BLaER1 treated with 17β-estradiol and CSF1 and Interleukin-3, amounts not matched to agents 10 nM and 100 nM (cell line): Measurements from ENCODE around the gene PPP2R2D.

ENCODE experiments used
- H3K27ac ChIP-seq, 11 experiments: shearing (Covaris generic); formaldehyde crosslinking; 2 replicates each; pipeline ENCODE4 v1.8.1; 2022
- H3K27me3 ChIP-seq, 11 experiments: shearing (Covaris generic); formaldehyde crosslinking; 2 replicates each; pipeline ENCODE4 v1.8.1; 2022
- H3K36me3 ChIP-seq, 11 experiments: shearing (Covaris generic); formaldehyde crosslinking; 2 replicates each; pipeline ENCODE4 v1.8.1; 2022
- H3K4me1 ChIP-seq, 10 experiments: shearing (Covaris generic); formaldehyde crosslinking; 2 replicates each; pipeline ENCODE4 v1.8.1; 2022
- H3K4me2 ChIP-seq, 11 experiments: shearing (Covaris generic); formaldehyde crosslinking; 2 replicates each; pipeline ENCODE4 v1.8.1; 2022
- H3K4me3 ChIP-seq, 10 experiments: shearing (Covaris generic); formaldehyde crosslinking; 2 replicates each; pipeline ENCODE4 v1.8.1; 2022
- H3K9ac ChIP-seq, 11 experiments: shearing (Covaris generic); formaldehyde crosslinking; 2 replicates each; pipeline ENCODE4 v1.8.1; 2022
- H3K9me3 ChIP-seq, 11 experiments: shearing (Covaris generic); formaldehyde crosslinking; replicated peaks in 1 of 11; 2 replicates each; pipeline ENCODE4 v1.8.1; 2022
- H4K20me1 ChIP-seq, 11 experiments: shearing (Covaris generic); formaldehyde crosslinking; 2 replicates each; pipeline ENCODE4 v1.8.1; 2022
- Cebpa-rat ChIP-seq, 11 experiments: shearing (Covaris generic); IDR thresholded peaks; 2 replicates each; pipeline ENCODE4 v1.8.1; 2022

Gene PPP2R2D

GRCh38 chr10:131856441-131857094 is 44.2 kb upstream of the PPP2R2D start:
- Histone ChIP-seq H3K4me1 (peaks cover 0 to 38% (median 34%) of the 10 kb centered on the region in 10 experiments; a peak in 16 of 20 replicates), H3K36me3 (no peaks in the 10 kb centered on the region), H3K27me3 (peaks cover 0 to 22% (median 0%) of the 10 kb centered on the region in 11 experiments; a peak in 8 of 22 replicates), H4K20me1 (peaks cover 0 to 27% (median 0%) of the 10 kb centered on the region in 11 experiments; a peak in 3 of 22 replicates), H3K9me3 (no peaks in the 10 kb centered on the region), H3K4me2 (peak overlapping the region in 9 of 11 experiments; percentile 29 to 86 (median 76); a peak in 17 of 22 replicates), H3K27ac (no peak overlapping the region), H3K4me3 (no peak overlapping the region), H3K9ac (no peak overlapping the region)
- no peak for TF ChIP-seq Cebpa-rat (IDR thresholded peaks at IDR 0.05)

GRCh38 chr10:131857156-131858117 is 43.4 kb upstream of the PPP2R2D start:
- peaks cover 0 to 22% (median 0%) of the 10 kb centered on the region in 11 experiments; a peak in 8 of 22 replicates for H3K27me3 ChIP-seq
- peak overlapping the region in 9 of 11 experiments; percentile 29 to 86 (median 76); a peak in 18 of 22 replicates for H3K4me2 ChIP-seq
- no peaks in the 10 kb centered on the region for H3K36me3 ChIP-seq
- H4K20me1 ChIP-seq, result peaks cover 0 to 27% (median 0%) of the 10 kb centered on the region in 11 experiments; a peak in 3 of 22 replicates
- peaks cover 0 to 38% (median 34%) of the 10 kb centered on the region in 10 experiments; a peak in 16 of 20 replicates for H3K4me1 ChIP-seq
- H3K4me3 ChIP-seq, result no peak overlapping the region
- no peaks in the 10 kb centered on the region for H3K9me3 ChIP-seq
- no peak overlapping the region for H3K9ac ChIP-seq
- peak overlapping the region in 1 of 11 experiments; percentile 8; a peak in 1 of 22 replicates for H3K27ac ChIP-seq
- TF ChIP-seq Cebpa-rat (IDR thresholded peaks at IDR 0.05), result no peak

- Histone ChIP-seq H3K4me1 (peaks cover 0 to 38% (median 34%) of the 10 kb centered on the region in 10 experiments; a peak in 16 of 20 replicates), H3K9me3 (no peaks in the 10 kb centered on the region), H3K4me2 (peak overlapping the region in 8 of 11 experiments; percentile 15 to 86 (median 76); a peak in 15 of 22 replicates), H3K4me3 (no peak overlapping the region), H3K36me3 (no peaks in the 10 kb centered on the region), H3K27ac (no peak overlapping the region; a peak in 1 of 22 replicates), H3K9ac (no peak overlapping the region), H3K27me3 (peaks cover 0 to 22% (median 0%) of the 10 kb centered on the region in 11 experiments; a peak in 8 of 22 replicates), H4K20me1 (peaks cover 0 to 27% (median 0%) of the 10 kb centered on the region in 11 experiments; a peak in 3 of 22 replicates)
- no peak for TF ChIP-seq Cebpa-rat (IDR thresholded peaks at IDR 0.05)
Measured at GRCh38 chr10:131858118-131858515, 42.7 kb upstream of the PPP2R2D start.

GRCh38 chr10:131858583-131859340 is 42.0 kb upstream of the PPP2R2D start:
- TF ChIP-seq Cebpa-rat (IDR thresholded peaks at IDR 0.05), result no peak
- H3K4me1 ChIP-seq, result peaks cover 0 to 38% (median 34%) of the 10 kb centered on the region in 10 experiments; a peak in 16 of 20 replicates
- H3K4me3 ChIP-seq, result no peak overlapping the region
- H3K9me3 ChIP-seq, result no peaks in the 10 kb centered on the region
- peaks cover 0 to 27% (median 0%) of the 10 kb centered on the region in 11 experiments; a peak in 3 of 22 replicates for H4K20me1 ChIP-seq
- peak overlapping the region in 8 of 11 experiments; percentile 15 to 86 (median 76); a peak in 15 of 22 replicates for H3K4me2 ChIP-seq
- no peaks in the 10 kb centered on the region for H3K36me3 ChIP-seq
- no peak overlapping the region for H3K9ac ChIP-seq
- H3K27ac ChIP-seq, result no peak overlapping the region
- H3K27me3 ChIP-seq, result peaks cover 0 to 22% (median 0%) of the 10 kb centered on the region in 11 experiments; a peak in 8 of 22 replicates

- no peak for TF ChIP-seq Cebpa-rat (IDR thresholded peaks at IDR 0.05)
Measured at GRCh38 chr10:131859341-131860020, 41.3 kb upstream of the PPP2R2D start.

GRCh38 chr10:131860311-131860710 is 40.5 kb upstream of the PPP2R2D start:
- no peak overlapping the region for H3K27ac ChIP-seq
- peaks cover 0 to 22% (median 0%) of the 10 kb centered on the region in 11 experiments; a peak in 8 of 22 replicates for H3K27me3 ChIP-seq
- H3K4me1 ChIP-seq, result peaks cover 0 to 38% (median 34%) of the 10 kb centered on the region in 10 experiments; a peak in 16 of 20 replicates
- H3K9ac ChIP-seq, result no peak overlapping the region
- H3K9me3 ChIP-seq, result no peaks in the 10 kb centered on the region
- peaks cover 0 to 20% (median 0%) of the 10 kb centered on the region in 11 experiments; a peak in 3 of 22 replicates for H4K20me1 ChIP-seq
- H3K36me3 ChIP-seq, result no peaks in the 10 kb centered on the region
- TF ChIP-seq Cebpa-rat (IDR thresholded peaks at IDR 0.05), result no peak
- H3K4me3 ChIP-seq, result no peak overlapping the region
- H3K4me2 ChIP-seq, result no peak overlapping the region

More at GRCh38 chr10:131859341-131860020, 41.3 kb upstream of the PPP2R2D start:
- Histone ChIP-seq H3K4me1 (peaks cover 0 to 38% (median 34%) of the 10 kb centered on the region in 10 experiments; a peak in 16 of 20 replicates), H3K27ac (no peak overlapping the region), H3K4me2 (no peak overlapping the region), H3K9me3 (no peaks in the 10 kb centered on the region), H3K27me3 (peaks cover 0 to 22% (median 0%) of the 10 kb centered on the region in 11 experiments; a peak in 8 of 22 replicates), H3K9ac (no peak overlapping the region), H3K36me3 (no peaks in the 10 kb centered on the region), H3K4me3 (no peak overlapping the region), H4K20me1 (peaks cover 0 to 27% (median 0%) of the 10 kb centered on the region in 11 experiments; a peak in 3 of 22 replicates)

- no peaks in the 10 kb centered on the region for H3K9me3 ChIP-seq
- H3K9ac ChIP-seq, result no peak overlapping the region
- H3K36me3 ChIP-seq, result no peaks in the 10 kb centered on the region
- H3K27me3 ChIP-seq, result peaks cover 0 to 18% (median 0%) of the 10 kb centered on the region in 11 experiments; a peak in 8 of 22 replicates
- peaks cover 0 to 33% (median 30%) of the 10 kb centered on the region in 10 experiments; a peak in 16 of 20 replicates for H3K4me1 ChIP-seq
- no peak for TF ChIP-seq Cebpa-rat (IDR thresholded peaks at IDR 0.05)
- peaks cover 0 to 14% (median 0%) of the 10 kb centered on the region in 11 experiments; a peak in 3 of 22 replicates for H4K20me1 ChIP-seq
- H3K4me2 ChIP-seq, result no peak overlapping the region
- no peak overlapping the region for H3K4me3 ChIP-seq
- H3K27ac ChIP-seq, result no peak overlapping the region
Measured at GRCh38 chr10:131860806-131861440, 39.9 kb upstream of the PPP2R2D start.
